ELF-1 (cell line): ENCODE measurements around the gene IFI16.
"Not testable (repeated sequence)": the region's sequence is repeated elsewhere in the genome, so short reads cannot be mapped to it uniquely, and the experiment has no call there.

ENCODE experiments used
- DNase-seq: peaks from one replicate; pipeline ENCODE4 v3.0.0-alpha.2; 2016; ENCODE audit warnings: low read depth, low spot score

Gene IFI16

DNA sequence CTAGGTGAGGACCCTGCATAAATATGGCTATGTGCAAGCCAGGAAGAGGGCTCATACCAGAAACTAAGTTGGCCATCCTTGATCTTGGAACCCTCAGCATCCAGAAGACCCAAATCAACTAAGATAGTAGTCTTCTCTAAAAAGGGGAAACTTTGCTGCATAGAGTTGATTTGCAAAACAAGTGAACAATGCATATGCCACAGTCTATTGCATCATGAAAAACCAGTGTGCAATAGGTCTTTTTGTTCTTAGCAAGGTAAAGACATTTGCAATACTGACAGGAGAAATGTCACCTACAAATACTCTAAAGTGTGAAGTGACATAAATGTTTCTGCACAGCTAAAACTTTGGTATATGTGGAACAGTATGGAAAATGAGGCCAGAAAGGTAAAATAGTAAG, 2.0 kb upstream of the IFI16 start:
- DNase-seq, result no peak

- no peak for DNase-seq
These were observed 941 bp upstream of the IFI16 start for GRCh38 chr1:159008744-159009188.

DNA sequence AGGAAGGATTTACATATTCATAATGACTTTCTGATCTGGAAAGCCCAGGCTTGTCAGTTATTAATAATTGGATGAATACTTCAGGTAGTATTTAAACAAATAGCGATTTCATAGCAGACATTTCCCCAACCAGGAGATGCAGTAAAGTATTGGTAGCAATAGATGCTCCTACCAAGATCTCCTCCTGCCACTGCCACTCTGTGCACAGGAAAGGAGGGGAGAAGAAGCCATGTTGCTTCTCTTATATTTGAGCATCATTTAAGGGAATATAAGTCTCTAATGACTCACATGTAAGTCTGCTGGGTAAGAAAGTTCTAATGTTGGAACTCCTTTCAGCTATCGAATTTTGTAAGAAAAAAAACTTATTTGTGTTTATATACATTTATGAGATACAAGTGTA, 420 bp upstream of the IFI16 start:
- no peak for DNase-seq

DNA sequence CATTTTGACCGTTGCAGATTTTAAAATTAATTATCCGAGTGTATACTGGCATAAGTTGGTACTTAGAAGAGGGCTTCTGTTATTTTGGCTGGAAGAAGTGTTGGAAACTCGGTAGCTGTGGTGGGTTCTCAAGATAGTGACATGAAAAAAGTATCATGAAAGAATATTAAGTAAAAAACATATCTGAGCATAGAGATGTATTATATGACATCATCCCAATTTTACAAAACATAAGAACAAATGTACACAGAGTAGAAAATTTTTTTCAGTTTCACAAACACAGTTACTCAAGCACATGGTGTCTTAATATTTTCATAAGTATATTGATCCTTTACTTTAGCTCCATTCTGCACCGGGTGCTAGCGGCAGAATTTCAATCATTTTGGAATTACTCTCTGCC, 684 bp downstream of the IFI16 start:
- no peak for DNase-seq

GRCh38 chr1:159011001-159011400, 1.3 kb downstream of the IFI16 start:
- not testable (repeated sequence) for DNase-seq

DNA sequence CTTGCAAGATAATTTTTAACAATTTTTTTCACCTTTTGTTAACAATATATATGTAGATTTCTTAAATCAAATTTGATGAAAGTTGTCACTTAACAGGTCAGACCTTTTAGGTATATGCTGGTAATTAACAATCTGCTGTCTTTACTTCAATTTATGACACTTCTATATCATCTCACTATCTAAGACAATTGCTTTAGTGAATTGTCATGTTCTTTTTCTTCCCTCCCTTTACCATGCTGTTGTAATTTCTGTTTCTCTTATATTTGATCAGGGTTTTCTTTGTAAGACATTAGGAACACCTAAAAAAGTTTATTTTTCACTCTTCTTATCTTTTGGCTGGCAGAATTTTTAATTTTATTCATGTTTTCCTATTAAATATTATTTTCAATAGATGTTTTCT, 2.0 kb downstream of the IFI16 start:
- no peak for DNase-seq

GRCh38 chr1:159012495-159012894, 2.8 kb downstream of the IFI16 start:
- peak; percentile 21 for DNase-seq

DNA sequence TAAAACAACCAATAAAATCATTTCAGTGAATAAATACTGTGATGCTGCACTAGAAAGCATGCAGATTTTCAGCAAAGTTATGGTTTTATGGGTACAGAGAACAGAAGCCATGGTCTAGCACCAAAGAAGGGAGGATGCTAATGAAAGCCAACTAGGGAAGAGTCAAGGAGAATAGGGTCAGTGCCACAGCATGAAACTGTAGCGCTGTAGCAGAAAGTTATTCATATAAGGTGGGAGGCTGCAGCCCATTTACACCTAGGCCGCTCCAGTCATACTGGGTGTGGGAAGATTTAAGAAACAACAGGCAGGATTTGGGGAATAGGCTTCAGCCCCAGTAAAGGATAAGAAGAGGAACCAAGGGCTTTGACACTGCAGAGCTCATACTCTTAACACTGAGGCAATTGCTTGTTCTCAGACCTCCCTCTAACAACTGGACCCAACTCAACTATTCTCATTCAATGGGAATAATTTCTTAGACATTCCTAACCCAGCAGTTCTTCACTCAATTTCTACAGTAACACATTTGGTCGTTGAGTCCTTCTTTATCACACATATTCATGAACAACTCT, 4.4 kb downstream of the IFI16 start:
- no peak for DNase-seq

DNA sequence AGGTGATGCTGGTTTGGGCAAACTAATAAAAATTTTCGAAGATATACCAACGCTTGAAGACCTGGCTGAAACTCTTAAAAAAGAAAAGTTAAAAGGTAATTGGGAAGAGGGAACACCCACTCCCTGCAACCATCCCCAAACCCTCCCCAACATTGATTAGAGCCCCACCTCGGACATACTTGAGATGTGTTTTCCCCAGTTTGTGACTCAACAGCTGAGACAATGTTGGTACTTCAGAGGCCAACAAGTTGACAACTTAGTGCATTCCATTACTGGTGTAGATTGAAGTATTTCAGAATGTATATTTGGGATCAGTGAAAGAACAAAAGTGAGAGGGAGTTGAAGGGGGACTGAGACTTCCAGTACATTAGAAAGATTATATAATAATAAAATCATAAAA, 5.1 kb downstream of the IFI16 start:
- DNase-seq, result no peak

DNA sequence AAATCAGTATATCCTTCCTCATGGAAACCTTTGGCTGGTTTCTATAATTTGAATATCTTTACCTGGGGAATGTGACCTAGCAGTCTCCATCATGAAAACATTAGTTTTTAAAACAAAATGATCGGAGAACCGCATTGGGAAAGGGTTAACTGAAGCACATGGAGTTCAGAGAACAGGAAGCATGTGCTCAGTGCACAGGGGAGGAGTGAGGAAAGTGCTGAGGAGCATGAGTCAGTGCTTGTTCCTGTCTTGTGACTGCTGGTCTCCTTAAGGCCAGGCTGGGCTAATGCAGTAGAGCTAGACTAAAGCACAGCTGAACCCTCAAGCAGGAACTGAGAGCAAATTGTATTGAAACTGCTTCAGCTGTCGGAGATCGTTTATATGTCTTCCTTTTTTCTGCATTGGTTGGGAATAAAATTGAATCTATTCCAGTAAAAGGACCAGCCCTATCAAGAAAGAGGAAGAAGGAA, 5.8 kb downstream of the IFI16 start:
- DNase-seq, result no peak

- DNase-seq, result no peak
These were observed 14.0 kb downstream of the IFI16 start for GRCh38 chr1:159023723-159024122.

DNA sequence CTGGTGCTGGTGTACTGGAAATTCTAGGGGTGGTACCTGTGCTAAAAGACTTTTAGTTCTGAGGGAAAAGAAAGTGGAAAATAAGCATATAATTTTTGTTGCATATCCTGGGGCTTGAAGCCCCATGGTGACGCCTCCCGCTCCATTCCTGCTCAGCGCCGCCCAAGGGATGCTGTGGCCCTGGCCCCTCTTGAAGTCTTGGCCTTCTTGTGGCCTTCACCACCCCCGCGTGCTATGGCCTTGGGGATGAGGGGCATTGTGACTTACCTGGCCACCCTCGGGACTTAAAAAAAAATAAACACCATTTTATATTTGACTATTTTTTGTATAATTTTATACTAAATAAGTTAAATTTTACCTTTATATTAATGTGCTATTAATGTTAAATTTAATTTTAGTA, 15.3 kb downstream of the IFI16 start:
- DNase-seq, result no peak

DNA sequence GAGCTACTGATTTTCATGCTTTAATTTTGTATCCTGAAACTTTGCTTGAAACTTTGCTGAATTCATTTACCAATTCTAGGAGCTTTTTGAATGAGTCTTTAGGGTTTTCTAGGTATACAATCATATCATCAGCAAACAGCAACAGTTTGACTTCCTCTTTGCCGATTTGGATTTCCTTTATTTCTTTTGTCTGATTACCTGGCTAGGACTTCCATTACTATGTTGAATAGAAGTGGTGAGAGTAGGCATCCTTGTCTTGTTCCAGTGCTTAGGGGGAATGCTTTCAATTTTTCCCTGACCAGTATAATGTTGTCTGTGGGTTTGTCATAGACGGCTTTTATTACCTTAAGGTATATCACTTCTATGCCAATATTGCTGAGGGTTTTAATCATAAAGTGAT, 17.1 kb downstream of the IFI16 start:
- DNase-seq, result not testable (repeated sequence)

- DNase-seq, result no peak
These were observed 20.6 kb downstream of the IFI16 start for GRCh38 chr1:159030311-159030710.

DNA sequence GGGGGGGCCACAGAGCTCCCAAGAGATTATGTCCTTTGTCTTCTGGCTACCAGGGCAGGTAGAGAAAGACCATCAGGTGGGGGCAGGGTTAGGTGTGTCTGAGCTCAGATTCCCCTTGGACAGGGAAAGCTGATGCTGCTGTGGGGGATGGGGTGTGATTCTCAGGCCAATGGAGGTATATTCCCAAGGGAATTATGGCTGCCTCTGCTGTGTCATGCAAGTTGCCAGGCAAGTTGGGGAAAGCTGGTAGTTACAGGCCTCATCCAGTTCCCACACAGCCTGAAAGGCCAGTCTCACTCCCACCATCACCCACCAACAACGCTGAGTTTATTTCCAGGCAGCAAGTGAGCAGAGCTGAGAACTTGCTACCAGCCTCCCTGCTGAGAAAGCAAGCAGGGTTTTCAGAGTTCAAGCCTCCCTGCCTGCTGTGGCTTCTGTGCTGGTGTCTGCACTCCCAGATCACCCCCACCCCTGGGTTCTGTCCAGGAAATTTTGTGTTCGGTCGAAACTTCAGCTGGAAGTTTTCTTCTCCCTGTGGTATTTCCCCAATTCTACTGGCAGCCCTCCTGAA, 21.3 kb downstream of the IFI16 start:
- peak; percentile 60 for DNase-seq

GRCh38 chr1:159040206-159040605, 30.5 kb downstream of the IFI16 start:
- no peak for DNase-seq

- DNase-seq, result no peak
These were observed 31.4 kb downstream of the IFI16 start for GRCh38 chr1:159040893-159041724.

GRCh38 chr1:159046486-159046885, 36.8 kb downstream of the IFI16 start:
- not testable (repeated sequence) for DNase-seq

GRCh38 chr1:159051436-159051835, 41.7 kb downstream of the IFI16 start:
- DNase-seq, result no peak

DNA sequence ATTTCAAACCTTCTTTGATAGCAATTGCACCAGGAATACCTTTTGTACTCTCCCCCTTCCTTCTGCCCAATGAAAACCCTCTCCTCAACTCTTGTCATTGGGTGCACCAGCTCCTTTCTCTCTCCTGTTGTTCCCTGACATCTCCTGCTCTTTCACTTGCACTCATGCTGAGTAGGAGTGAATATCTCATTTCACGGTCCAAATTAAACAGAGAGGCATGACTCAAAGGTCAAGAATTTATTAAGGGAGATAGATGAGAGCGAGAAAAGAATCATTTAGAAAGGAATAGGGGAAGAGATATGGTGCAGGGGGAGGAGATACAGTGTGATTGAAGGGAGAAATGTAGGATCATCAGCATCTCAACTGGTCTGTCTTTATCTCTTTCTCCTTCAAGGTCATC, 44.7 kb downstream of the IFI16 start:
- DNase-seq, result no peak

DNA sequence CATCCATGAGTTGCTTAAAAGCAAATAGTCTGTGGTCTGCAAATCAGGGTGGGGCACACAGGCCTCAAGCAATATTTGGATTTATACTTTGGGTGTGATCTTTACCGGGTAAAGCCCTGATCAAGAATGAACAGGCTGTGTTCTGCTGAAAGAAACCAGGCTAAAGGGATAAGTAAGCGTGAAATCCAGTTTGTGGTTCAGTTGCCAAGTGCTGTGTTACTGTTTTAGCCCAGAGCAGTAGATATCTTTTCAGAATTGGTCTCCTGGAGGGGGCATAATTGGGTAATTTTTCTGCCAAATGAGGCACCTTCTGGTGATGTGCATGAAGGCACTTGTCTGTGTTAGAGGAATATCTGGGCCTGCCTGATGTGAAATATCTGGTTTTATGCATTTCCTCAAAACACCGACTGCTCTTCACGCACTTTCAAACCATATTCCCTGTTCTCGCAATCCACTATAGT, 45.5 kb downstream of the IFI16 start:
- no peak for DNase-seq

- peak; percentile 47 for DNase-seq
These were observed 46.5 kb downstream of the IFI16 start for GRCh38 chr1:159056069-159056698.
